ENCODE measurements around the gene GAL3ST1. TPM values are rescaled to one million over a fixed set of nuclear protein-coding genes. Genes with fewer than 3 reads are reported as not detected.

The GAL3ST1 gene
- total and polyA plus RNA-seq, 10 of the 15 experiments (the other 5 are each of a cell fraction or from before 2014, with no cell fraction given) = not detected

DNA sequence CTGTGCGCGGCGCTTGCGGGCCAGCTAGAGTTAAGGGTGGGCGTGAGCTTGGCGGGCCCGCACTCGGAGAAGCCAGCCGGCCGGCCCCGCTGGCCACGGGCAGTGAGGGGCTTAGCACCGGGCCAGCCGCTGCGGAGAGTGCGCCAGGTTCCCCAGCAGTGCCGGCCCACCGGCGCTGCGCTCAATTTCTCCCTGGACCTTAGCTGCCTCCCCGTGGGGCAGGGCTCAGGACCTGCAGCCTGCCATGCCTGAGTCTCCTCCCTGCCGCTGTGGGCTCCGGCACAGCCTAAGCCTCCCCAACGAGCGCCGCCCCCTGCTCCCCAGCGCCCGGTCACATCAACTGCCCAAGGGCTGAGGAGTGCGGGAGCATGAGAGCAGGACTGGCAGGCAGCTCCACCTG is 22.4 kb upstream of the GAL3ST1 start (continued):
- no peak for TF ChIP-seq LARP7 (IDR thresholded peaks at IDR 0.05)
- TF ChIP-seq ZNF217 (IDR thresholded peaks at IDR 0.05) = no peak
- TF ChIP-seq, protein P1, sequence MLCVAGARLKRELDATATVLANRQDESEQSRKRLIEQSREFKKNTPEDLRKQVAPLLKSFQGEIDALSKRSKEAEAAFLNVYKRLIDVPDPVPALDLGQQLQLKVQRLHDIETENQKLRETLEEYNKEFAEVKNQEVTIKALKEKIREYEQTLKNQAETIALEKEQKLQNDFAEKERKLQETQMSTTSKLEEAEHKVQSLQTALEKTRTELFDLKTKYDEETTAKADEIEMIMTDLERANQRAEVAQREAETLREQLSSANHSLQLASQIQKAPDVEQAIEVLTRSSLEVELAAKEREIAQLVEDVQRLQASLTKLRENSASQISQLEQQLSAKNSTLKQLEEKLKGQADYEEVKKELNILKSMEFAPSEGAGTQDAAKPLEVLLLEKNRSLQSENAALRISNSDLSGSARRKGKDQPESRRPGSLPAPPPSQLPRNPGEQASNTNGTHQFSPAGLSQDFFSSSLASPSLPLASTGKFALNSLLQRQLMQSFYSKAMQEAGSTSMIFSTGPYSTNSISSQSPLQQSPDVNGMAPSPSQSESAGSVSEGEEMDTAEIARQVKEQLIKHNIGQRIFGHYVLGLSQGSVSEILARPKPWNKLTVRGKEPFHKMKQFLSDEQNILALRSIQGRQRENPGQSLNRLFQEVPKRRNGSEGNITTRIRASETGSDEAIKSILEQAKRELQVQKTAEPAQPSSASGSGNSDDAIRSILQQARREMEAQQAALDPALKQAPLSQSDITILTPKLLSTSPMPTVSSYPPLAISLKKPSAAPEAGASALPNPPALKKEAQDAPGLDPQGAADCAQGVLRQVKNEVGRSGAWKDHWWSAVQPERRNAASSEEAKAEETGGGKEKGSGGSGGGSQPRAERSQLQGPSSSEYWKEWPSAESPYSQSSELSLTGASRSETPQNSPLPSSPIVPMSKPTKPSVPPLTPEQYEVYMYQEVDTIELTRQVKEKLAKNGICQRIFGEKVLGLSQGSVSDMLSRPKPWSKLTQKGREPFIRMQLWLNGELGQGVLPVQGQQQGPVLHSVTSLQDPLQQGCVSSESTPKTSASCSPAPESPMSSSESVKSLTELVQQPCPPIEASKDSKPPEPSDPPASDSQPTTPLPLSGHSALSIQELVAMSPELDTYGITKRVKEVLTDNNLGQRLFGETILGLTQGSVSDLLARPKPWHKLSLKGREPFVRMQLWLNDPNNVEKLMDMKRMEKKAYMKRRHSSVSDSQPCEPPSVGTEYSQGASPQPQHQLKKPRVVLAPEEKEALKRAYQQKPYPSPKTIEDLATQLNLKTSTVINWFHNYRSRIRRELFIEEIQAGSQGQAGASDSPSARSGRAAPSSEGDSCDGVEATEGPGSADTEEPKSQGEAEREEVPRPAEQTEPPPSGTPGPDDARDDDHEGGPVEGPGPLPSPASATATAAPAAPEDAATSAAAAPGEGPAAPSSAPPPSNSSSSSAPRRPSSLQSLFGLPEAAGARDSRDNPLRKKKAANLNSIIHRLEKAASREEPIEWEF (IDR thresholded peaks at IDR 0.05; ENCODE audit: insufficient replicate concordance, low read depth, low read length) = no peak
- no peak for TF ChIP-seq CREM (IDR thresholded peaks at IDR 0.05; ENCODE audit: low read depth)
- TF ChIP-seq, protein P2, sequence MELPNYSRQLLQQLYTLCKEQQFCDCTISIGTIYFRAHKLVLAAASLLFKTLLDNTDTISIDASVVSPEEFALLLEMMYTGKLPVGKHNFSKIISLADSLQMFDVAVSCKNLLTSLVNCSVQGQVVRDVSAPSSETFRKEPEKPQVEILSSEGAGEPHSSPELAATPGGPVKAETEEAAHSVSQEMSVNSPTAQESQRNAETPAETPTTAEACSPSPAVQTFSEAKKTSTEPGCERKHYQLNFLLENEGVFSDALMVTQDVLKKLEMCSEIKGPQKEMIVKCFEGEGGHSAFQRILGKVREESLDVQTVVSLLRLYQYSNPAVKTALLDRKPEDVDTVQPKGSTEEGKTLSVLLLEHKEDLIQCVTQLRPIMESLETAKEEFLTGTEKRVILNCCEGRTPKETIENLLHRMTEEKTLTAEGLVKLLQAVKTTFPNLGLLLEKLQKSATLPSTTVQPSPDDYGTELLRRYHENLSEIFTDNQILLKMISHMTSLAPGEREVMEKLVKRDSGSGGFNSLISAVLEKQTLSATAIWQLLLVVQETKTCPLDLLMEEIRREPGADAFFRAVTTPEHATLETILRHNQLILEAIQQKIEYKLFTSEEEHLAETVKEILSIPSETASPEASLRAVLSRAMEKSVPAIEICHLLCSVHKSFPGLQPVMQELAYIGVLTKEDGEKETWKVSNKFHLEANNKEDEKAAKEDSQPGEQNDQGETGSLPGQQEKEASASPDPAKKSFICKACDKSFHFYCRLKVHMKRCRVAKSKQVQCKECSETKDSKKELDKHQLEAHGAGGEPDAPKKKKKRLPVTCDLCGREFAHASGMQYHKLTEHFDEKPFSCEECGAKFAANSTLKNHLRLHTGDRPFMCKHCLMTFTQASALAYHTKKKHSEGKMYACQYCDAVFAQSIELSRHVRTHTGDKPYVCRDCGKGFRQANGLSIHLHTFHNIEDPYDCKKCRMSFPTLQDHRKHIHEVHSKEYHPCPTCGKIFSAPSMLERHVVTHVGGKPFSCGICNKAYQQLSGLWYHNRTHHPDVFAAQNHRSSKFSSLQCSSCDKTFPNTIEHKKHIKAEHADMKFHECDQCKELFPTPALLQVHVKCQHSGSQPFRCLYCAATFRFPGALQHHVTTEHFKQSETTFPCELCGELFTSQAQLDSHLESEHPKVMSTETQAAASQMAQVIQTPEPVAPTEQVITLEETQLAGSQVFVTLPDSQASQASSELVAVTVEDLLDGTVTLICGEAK (IDR thresholded peaks at IDR 0.05; ENCODE audit: borderline replicate concordance) = no peak
- no peak for TF ChIP-seq RCOR1 (conservative IDR thresholded peaks at IDR 0.05; ENCODE audit: low read depth, low read length)
- TF ChIP-seq, protein P3, sequence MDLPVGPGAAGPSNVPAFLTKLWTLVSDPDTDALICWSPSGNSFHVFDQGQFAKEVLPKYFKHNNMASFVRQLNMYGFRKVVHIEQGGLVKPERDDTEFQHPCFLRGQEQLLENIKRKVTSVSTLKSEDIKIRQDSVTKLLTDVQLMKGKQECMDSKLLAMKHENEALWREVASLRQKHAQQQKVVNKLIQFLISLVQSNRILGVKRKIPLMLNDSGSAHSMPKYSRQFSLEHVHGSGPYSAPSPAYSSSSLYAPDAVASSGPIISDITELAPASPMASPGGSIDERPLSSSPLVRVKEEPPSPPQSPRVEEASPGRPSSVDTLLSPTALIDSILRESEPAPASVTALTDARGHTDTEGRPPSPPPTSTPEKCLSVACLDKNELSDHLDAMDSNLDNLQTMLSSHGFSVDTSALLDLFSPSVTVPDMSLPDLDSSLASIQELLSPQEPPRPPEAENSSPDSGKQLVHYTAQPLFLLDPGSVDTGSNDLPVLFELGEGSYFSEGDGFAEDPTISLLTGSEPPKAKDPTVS (IDR thresholded peaks at IDR 0.05; ENCODE audit: low read depth, low read length) = no peak

Measured in GM12878 (cell line).